Mesenchymal stem cell (in vitro differentiated cells and primary cell): ENCODE measurements around the gene RAP1GAP2.
"Not testable (repeated sequence)": the region's sequence is repeated elsewhere in the genome, so short reads cannot be mapped to it uniquely, and the experiment has no call there.

Experiments
- DNase-seq: peaks from one replicate; pipeline ENCODE4 v3.0.0-alpha.2; 2013
- H2AFZ ChIP-seq: one replicate; pipeline ENCODE4 v1.6.1; 2013; ENCODE audit warnings: low read depth, mild to moderate bottlenecking, control low read depth, inconsistent platforms, low read length, moderate library complexity
- H2AK5ac ChIP-seq: 2 replicates; pipeline ENCODE4 v1.6.1; 2013; ENCODE audit warnings: low read length, moderate library complexity, mild to moderate bottlenecking, inconsistent platforms; ENCODE audit not compliant: severe bottlenecking
- H2BK120ac ChIP-seq: one replicate; pipeline ENCODE4 v1.6.1; 2013; ENCODE audit warnings: low read depth, mild to moderate bottlenecking, inconsistent platforms, low read length, moderate library complexity
- H2BK12ac ChIP-seq, 2 experiments: one replicate each; pipeline ENCODE4 v1.6.1; 2013; ENCODE audit warnings: inconsistent platforms in 2 of 2, low read length in 2 of 2, mild to moderate bottlenecking in 2 of 2, moderate library complexity in 2 of 2, control low read depth in 1 of 2
- H2BK15ac ChIP-seq: one replicate; pipeline ENCODE4 v1.6.1; 2013; ENCODE audit warnings: mild to moderate bottlenecking, low read depth, inconsistent platforms; ENCODE audit not compliant: poor library complexity, severe bottlenecking
- H2BK5ac ChIP-seq: 2 replicates; pipeline ENCODE4 v1.6.1; 2013; ENCODE audit warnings: low read depth, mild to moderate bottlenecking, low read length, control low read depth, inconsistent platforms; ENCODE audit not compliant: poor library complexity, severe bottlenecking
- H3K14ac ChIP-seq, 2 experiments: one replicate each; pipeline ENCODE4 v1.6.1; 2013; ENCODE audit warnings: inconsistent platforms in 2 of 2, low read length in 2 of 2, control low read depth in 1 of 2, mild to moderate bottlenecking in 1 of 2, moderate library complexity in 1 of 2
- H3K18ac ChIP-seq, 2 experiments: one replicate each; pipeline ENCODE4 v1.6.1; 2013; ENCODE audit warnings: inconsistent platforms in 2 of 2, low read length in 2 of 2, control low read depth in 1 of 2, low read depth in 1 of 2, mild to moderate bottlenecking in 1 of 2
- H3K23ac ChIP-seq, 2 experiments: one replicate each; pipeline ENCODE4 v1.6.1; 2013; ENCODE audit warnings: inconsistent platforms in 2 of 2, low read length in 2 of 2, mild to moderate bottlenecking in 2 of 2, moderate library complexity in 2 of 2, control low read depth in 1 of 2
- H3K27ac ChIP-seq: 2 replicates; pipeline ENCODE4 v1.5.1; 2013; ENCODE audit warnings: mild to moderate bottlenecking, moderate library complexity, low read length, control low read depth, inconsistent platforms; ENCODE audit not compliant: poor library complexity, severe bottlenecking
- H3K27me3 ChIP-seq, 2 experiments: 2 replicates each; pipeline versions ENCODE4 v1.6.1 to v1.7.0; 2013; ENCODE audit warnings: low read length in 2 of 2, mild to moderate bottlenecking in 2 of 2, moderate library complexity in 2 of 2, control low read depth in 1 of 2, inconsistent platforms in 1 of 2; ENCODE audit not compliant: control insufficient read depth in 1 of 2, insufficient read depth in 1 of 2
- H3K36me3 ChIP-seq, 2 experiments: 2 replicates each; pipeline versions ENCODE4 v1.6.1 to v1.7.0; 2013; ENCODE audit warnings: low read length in 2 of 2, control low read depth in 1 of 2, inconsistent platforms in 1 of 2, low read depth in 1 of 2, mild to moderate bottlenecking in 1 of 2; ENCODE audit not compliant: insufficient read depth in 2 of 2, control insufficient read depth in 1 of 2
- H3K4ac ChIP-seq, 2 experiments: one replicate each; pipeline ENCODE4 v1.6.1; 2013; ENCODE audit warnings: inconsistent platforms in 2 of 2, low read length in 2 of 2, mild to moderate bottlenecking in 2 of 2, moderate library complexity in 2 of 2, control low read depth in 1 of 2, low read depth in 1 of 2
- H3K4me1 ChIP-seq: 2 replicates; pipeline ENCODE4 v1.6.1; 2013; ENCODE audit warnings: low read depth, low read length, control low read depth; ENCODE audit not compliant: control insufficient read depth, insufficient read depth
- H3K4me2 ChIP-seq: 2 replicates; pipeline ENCODE4 v1.6.1; 2013; ENCODE audit warnings: low read length, mild to moderate bottlenecking, inconsistent platforms; ENCODE audit not compliant: poor library complexity, severe bottlenecking
- H3K4me3 ChIP-seq, 2 experiments: 2 replicates each; pipeline versions ENCODE4 v1.5.1 to v1.7.0; 2013; ENCODE audit warnings: low read length in 2 of 2, mild to moderate bottlenecking in 2 of 2, control low read depth in 1 of 2, low read depth in 1 of 2; ENCODE audit not compliant: insufficient read depth in 1 of 2
- H3K79me1 ChIP-seq: replicated peaks from 2 replicates; pipeline ENCODE4 v1.6.1; 2013; ENCODE audit warnings: mild to moderate bottlenecking, control low read depth, low read length, inconsistent platforms; ENCODE audit not compliant: poor library complexity, severe bottlenecking
- H3K9ac ChIP-seq: 2 replicates; pipeline ENCODE4 v1.7.0; 2013; ENCODE audit warnings: mild to moderate bottlenecking, low read length, moderate library complexity
- H3K9me3 ChIP-seq: 2 replicates; pipeline ENCODE4 v1.7.0; 2013; ENCODE audit warnings: mild to moderate bottlenecking, low read length; ENCODE audit not compliant: control insufficient read depth
- H4K8ac ChIP-seq: one replicate; pipeline ENCODE4 v1.6.1; 2013; ENCODE audit warnings: inconsistent platforms, mild to moderate bottlenecking, low read length, moderate library complexity
- H4K91ac ChIP-seq: one replicate; pipeline ENCODE4 v1.6.1; 2013; ENCODE audit warnings: mild to moderate bottlenecking, low read length, inconsistent platforms
- WGBS: methylation state at CpG from one replicate; pipeline ENCODE4 v1.1.7; 2013; ENCODE audit warnings: mixed read lengths; 5-methylcytosine and 5-hydroxymethylcytosine counted together

The RAP1GAP2 gene

DNA sequence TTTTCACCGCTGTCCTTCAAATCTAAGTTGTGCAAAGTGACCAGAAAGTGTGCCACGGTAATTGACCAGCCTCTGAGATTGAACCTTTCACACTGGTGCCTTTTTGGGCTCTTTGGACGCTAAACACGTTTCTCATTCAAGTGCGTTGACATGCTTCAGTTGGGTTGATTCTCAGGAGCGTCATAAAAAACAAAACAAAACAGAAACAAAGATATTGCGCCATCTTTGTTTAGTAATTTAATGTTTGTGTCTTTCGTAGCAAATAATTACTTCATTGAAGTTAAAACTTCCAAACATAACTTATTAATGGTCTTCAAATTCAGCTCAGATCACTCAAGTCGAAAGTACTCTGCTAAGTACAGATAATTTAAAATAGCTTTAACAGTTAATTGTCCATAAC, 187.0 kb downstream of the RAP1GAP2 start:
- Histone ChIP-seq H3K18ac (no peak overlapping the region), H2BK5ac (no peak overlapping the region), H2AK5ac (no peak overlapping the region), H3K79me1 (no peaks in the 10 kb centered on the region), H3K4me3 (peak overlapping the region in 1 of 2 experiments; percentile 61), H3K36me3 (peaks cover 0 to 16% of the 10 kb centered on the region in 2 experiments), H4K8ac (no peak overlapping the region), H3K9me3 (no peaks in the 10 kb centered on the region), H2AFZ (no peak overlapping the region), H3K14ac (no peak overlapping the region), H3K4me2 (no peak overlapping the region), H4K91ac (no peak overlapping the region), H3K23ac (no peak overlapping the region), H2BK120ac (no peak overlapping the region), H3K9ac (peak overlapping the region; percentile 77), H3K27me3 (no peaks in the 10 kb centered on the region), H3K27ac (no peak overlapping the region), H2BK15ac (no peak overlapping the region), H3K4ac (no peak overlapping the region), H2BK12ac (no peak overlapping the region), H3K4me1 (peaks cover 3% of the 10 kb centered on the region)
- no peak for DNase-seq
- 78% methylated on average over 6 of the region's 9 CpGs for WGBS

DNA sequence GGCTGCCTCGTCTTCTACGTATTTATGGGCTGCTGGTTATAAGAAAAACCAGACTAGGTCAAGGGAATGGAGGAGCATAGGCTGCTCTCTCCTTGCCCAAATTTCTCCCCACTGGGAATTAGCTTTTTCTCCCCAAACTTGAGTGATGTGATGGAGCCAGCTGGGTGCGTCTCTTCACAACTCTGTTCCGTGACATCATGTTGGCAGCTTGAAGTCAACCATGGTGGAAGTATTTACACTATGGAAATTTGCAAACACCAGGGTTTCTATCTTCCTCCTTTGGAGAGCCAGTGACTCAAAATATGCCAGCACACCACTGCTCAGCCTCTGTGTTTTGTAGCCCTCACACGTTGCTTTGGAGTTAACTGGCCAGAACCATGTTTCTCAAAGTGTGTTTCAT, 189.1 kb downstream of the RAP1GAP2 start:
- peaks cover 0 to 16% of the 10 kb centered on the region in 2 experiments for H3K36me3 ChIP-seq
- no peaks in the 10 kb centered on the region for H3K9me3 ChIP-seq
- H3K9ac ChIP-seq, result no peak overlapping the region
- no peak overlapping the region for H4K91ac ChIP-seq
- H3K4me3 ChIP-seq, result no peak overlapping the region
- H4K8ac ChIP-seq, result no peak overlapping the region
- no peak overlapping the region for H2AFZ ChIP-seq
- WGBS, result 88% methylated on average over 5 of the region's 5 CpGs
- H3K23ac ChIP-seq, result no peak overlapping the region
- H3K4ac ChIP-seq, result no peak overlapping the region
- H3K18ac ChIP-seq, result no peak overlapping the region
- no peaks in the 10 kb centered on the region for H3K79me1 ChIP-seq
- no peak overlapping the region for H2BK15ac ChIP-seq
- H2BK5ac ChIP-seq, result no peak overlapping the region
- no peak overlapping the region for H3K4me2 ChIP-seq
- no peak overlapping the region for H2AK5ac ChIP-seq
- DNase-seq, result no peak
- H3K27ac ChIP-seq, result no peak overlapping the region
- H3K4me1 ChIP-seq, result peaks cover 3% of the 10 kb centered on the region
- H2BK12ac ChIP-seq, result no peak overlapping the region
- H3K27me3 ChIP-seq, result no peaks in the 10 kb centered on the region
- H2BK120ac ChIP-seq, result no peak overlapping the region
- H3K14ac ChIP-seq, result no peak overlapping the region

DNA sequence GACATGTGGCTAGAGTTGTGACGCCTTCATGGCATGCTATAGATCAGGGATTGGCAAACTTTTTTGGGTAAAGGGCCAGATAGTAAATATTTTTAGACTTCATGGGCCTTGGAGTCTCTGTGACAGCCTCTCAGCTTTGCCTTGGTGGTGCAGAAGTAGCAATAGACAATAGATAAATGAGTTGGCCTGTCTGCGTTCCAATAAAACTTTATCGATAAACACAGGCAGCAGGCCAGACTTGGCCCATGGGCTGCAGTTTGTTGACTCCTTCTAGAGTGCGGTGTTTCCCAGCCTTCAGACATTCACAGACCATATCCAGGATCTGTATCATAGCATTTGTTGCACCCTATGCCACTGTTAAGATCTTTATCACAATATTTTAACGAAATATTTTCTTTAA, 190.7 kb downstream of the RAP1GAP2 start:
- H3K4me3 ChIP-seq, result no peak overlapping the region
- no peak overlapping the region for H3K23ac ChIP-seq
- no peak overlapping the region for H2BK5ac ChIP-seq
- no peak overlapping the region for H2AFZ ChIP-seq
- H3K4me2 ChIP-seq, result no peak overlapping the region
- no peak overlapping the region for H2BK12ac ChIP-seq
- no peak overlapping the region for H3K4ac ChIP-seq
- no peak overlapping the region for H4K91ac ChIP-seq
- peaks cover 3% of the 10 kb centered on the region for H3K4me1 ChIP-seq
- DNase-seq, result no peak
- no peak overlapping the region for H3K27ac ChIP-seq
- 91% methylated on average over 4 of the region's 5 CpGs for WGBS
- no peak overlapping the region for H3K9ac ChIP-seq
- H3K36me3 ChIP-seq, result peaks cover 0 to 5% of the 10 kb centered on the region in 2 experiments
- H3K27me3 ChIP-seq, result no peaks in the 10 kb centered on the region
- no peaks in the 10 kb centered on the region for H3K79me1 ChIP-seq
- no peak overlapping the region for H2BK15ac ChIP-seq
- no peak overlapping the region for H2BK120ac ChIP-seq
- H2AK5ac ChIP-seq, result no peak overlapping the region
- no peaks in the 10 kb centered on the region for H3K9me3 ChIP-seq
- H4K8ac ChIP-seq, result no peak overlapping the region
- no peak overlapping the region for H3K18ac ChIP-seq
- H3K14ac ChIP-seq, result no peak overlapping the region

DNA sequence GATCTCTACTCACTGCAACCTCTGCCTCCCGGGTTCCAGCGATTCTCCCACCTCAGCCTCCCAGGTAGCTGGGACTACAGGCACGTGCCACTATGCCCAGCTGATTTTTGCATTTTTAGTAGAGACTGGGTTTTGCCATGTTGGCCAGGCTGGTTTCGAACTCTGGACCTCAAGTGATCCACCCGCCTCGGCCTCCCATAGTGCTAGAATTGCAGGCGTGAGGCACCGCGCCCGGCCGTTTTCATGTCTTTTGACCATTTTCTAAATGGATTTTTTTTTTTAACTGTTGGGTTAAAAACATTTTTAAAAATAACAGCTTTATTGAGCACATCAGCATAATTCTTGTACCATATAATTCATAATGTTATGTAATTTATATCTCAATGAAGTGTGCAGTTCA, 193.2 kb downstream of the RAP1GAP2 start:
- H3K14ac ChIP-seq, H3K4me1 ChIP-seq, H3K4me2 ChIP-seq, H3K23ac ChIP-seq, H4K91ac ChIP-seq, H3K27ac ChIP-seq, H2AFZ ChIP-seq, H3K4ac ChIP-seq, H3K79me1 ChIP-seq, H2BK12ac ChIP-seq, H3K9me3 ChIP-seq, H3K36me3 ChIP-seq, H2BK5ac ChIP-seq, H3K18ac ChIP-seq, H3K9ac ChIP-seq, H3K27me3 ChIP-seq, H2AK5ac ChIP-seq, H4K8ac ChIP-seq, H2BK120ac ChIP-seq, H2BK15ac ChIP-seq, DNase-seq, H3K4me3 ChIP-seq: not testable (repeated sequence)
- WGBS, result 94% methylated on average over 6 of the region's 11 CpGs
